ENCODE data around the gene APOL6. TPM values are rescaled to one million over a fixed set of nuclear protein-coding genes. Genes with fewer than 3 reads are reported as not detected.

APOL6 gene
- total and polyA plus RNA-seq, 2 donors (not counting 3 experiments of a cell fraction or from before 2014, with no cell fraction given): 0.33 to 3.0 TPM

- no peak overlapping the region for H3K4me3 ChIP-seq (replicated peaks in 1 of 3; ENCODE audit: insufficient read depth in 1 of 3, low read depth in 1 of 3, low read length in 3 of 3)
- intact Hi-C loops (cut with micrococcal nuclease): no loop called here
- H3K9me3 ChIP-seq (replicated peaks; ENCODE audit: control insufficient read depth, insufficient read depth, low read length): no peaks in the 10 kb centered on the region
- no peak overlapping the region for H3K4me2 ChIP-seq (ENCODE audit: insufficient read depth, low read length)
- H3K27me3 ChIP-seq (ENCODE audit: control insufficient read depth in 2 of 2, insufficient read depth in 2 of 2, low read length in 2 of 2): no peaks in the 10 kb centered on the region
- H3K9ac ChIP-seq (replicated peaks; ENCODE audit: extremely low read depth, insufficient read depth, low read length): no peak overlapping the region
- no peaks in the 10 kb centered on the region for H3K36me3 ChIP-seq (ENCODE audit: control insufficient read depth in 2 of 2, extremely low read depth in 1 of 2, insufficient read depth in 2 of 2, low read length in 2 of 2)
- TF ChIP-seq CTCF (IDR thresholded peaks at IDR 0.05; ENCODE audit: extremely low read depth in 1 of 2, insufficient read depth in 1 of 2, low read depth in 1 of 2, low read length in 2 of 2): peak; percentile 61 to 67
- TF ChIP-seq EZH2 (IDR thresholded peaks at IDR 0.05; ENCODE audit: borderline replicate concordance, low read depth, low read length, severe bottlenecking): no peak
- dilution Hi-C loops (cut with MboI; ENCODE audit: extremely low pct_ligation_motif_present, low sequenced_read_pairs): no loop called here
- no peaks in the 10 kb centered on the region for H3K9me1 ChIP-seq (replicated peaks; ENCODE audit: control insufficient read depth, extremely low read depth, insufficient read depth, low read length)
- ChIA-PET CTCF (interaction anchor here (1.0 to 2.7 kb wide), 9 partner anchors 12 to 434 kb away, joined by 3 to 17 read pairs (median 4); partner anchors contain the start of gene APOL6), POLR2A (no interaction called here)
- BruUV-seq (replicated peaks): no TSS peak
- FAIRE-seq (no peak), DNase-seq (ENCODE audit: low read depth, low spot score) (peak; percentile 23)
- H3K27ac ChIP-seq (ENCODE audit: insufficient read depth, low read depth, low read length): no peak overlapping the region
- H3K79me2 ChIP-seq (ENCODE audit: control insufficient read depth, insufficient read depth, low read length): no peaks in the 10 kb centered on the region
- no peak overlapping the region for H2AFZ ChIP-seq (ENCODE audit: low read depth, low read length)
- H3K4me1 ChIP-seq (ENCODE audit: control insufficient read depth, extremely low read depth, insufficient read depth, low read length): peaks cover 8% of the 10 kb centered on the region
- H4K20me1 ChIP-seq (replicated peaks; ENCODE audit: control insufficient read depth, extremely low read depth, insufficient read depth, low read length): no peaks in the 10 kb centered on the region
Measured at GRCh38 chr22:35631597-35631996, 16.6 kb upstream of the APOL6 start.

- Histone ChIP-seq H3K27ac (ENCODE audit: insufficient read depth, low read depth, low read length) (no peak overlapping the region), H3K27me3 (ENCODE audit: control insufficient read depth in 2 of 2, insufficient read depth in 2 of 2, low read length in 2 of 2) (peaks cover 2 to 3% of the 10 kb centered on the region in 2 experiments), H3K4me2 (ENCODE audit: insufficient read depth, low read length) (no peak overlapping the region), H3K4me1 (ENCODE audit: control insufficient read depth, extremely low read depth, insufficient read depth, low read length) (peaks cover 5% of the 10 kb centered on the region), H4K20me1 (replicated peaks; ENCODE audit: control insufficient read depth, extremely low read depth, insufficient read depth, low read length) (no peaks in the 10 kb centered on the region), H3K9me1 (replicated peaks; ENCODE audit: control insufficient read depth, extremely low read depth, insufficient read depth, low read length) (no peaks in the 10 kb centered on the region), H3K9me3 (replicated peaks; ENCODE audit: control insufficient read depth, insufficient read depth, low read length) (no peaks in the 10 kb centered on the region), H3K4me3 (replicated peaks in 1 of 3; ENCODE audit: insufficient read depth in 1 of 3, low read depth in 1 of 3, low read length in 3 of 3) (no peak overlapping the region), H3K79me2 (ENCODE audit: control insufficient read depth, insufficient read depth, low read length) (no peaks in the 10 kb centered on the region), H2AFZ (ENCODE audit: low read depth, low read length) (no peak overlapping the region), H3K36me3 (ENCODE audit: control insufficient read depth in 2 of 2, extremely low read depth in 1 of 2, insufficient read depth in 2 of 2, low read length in 2 of 2) (no peaks in the 10 kb centered on the region), H3K9ac (replicated peaks; ENCODE audit: extremely low read depth, insufficient read depth, low read length) (no peak overlapping the region)
- TF ChIP-seq MAX (IDR thresholded peaks at IDR 0.05; ENCODE audit: insufficient read depth, insufficient read length): no peak
- no peak for TF ChIP-seq FOS (IDR thresholded peaks at IDR 0.05; ENCODE audit: borderline replicate concordance, insufficient read depth, low read length)
- no peak for TF ChIP-seq CTCF (IDR thresholded peaks at IDR 0.05; ENCODE audit: extremely low read depth in 1 of 2, insufficient read depth in 1 of 2, low read depth in 1 of 2, low read length in 2 of 2)
- TF ChIP-seq POLR2AphosphoS5 (IDR thresholded peaks at IDR 0.05; ENCODE audit: insufficient read depth, low read depth, low read length): no peak
- TF ChIP-seq EZH2 (IDR thresholded peaks at IDR 0.05; ENCODE audit: borderline replicate concordance, low read depth, low read length, severe bottlenecking): no peak
- no peak for TF ChIP-seq POLR2A (IDR thresholded peaks at IDR 0.05; ENCODE audit: low read depth, low read length)
- no peak for TF ChIP-seq MYC (IDR thresholded peaks at IDR 0.05; ENCODE audit: low read depth, low read length)
- TF ChIP-seq GATA2 (IDR thresholded peaks at IDR 0.05; ENCODE audit: insufficient read depth, insufficient read length, low read depth, low read length): no peak
- TF ChIP-seq JUN (IDR thresholded peaks at IDR 0.05; ENCODE audit: borderline replicate concordance, insufficient read depth, insufficient read length, low read depth): no peak
- CTCF ChIA-PET: interaction anchor here (2.0 kb wide), 1 partner anchor 203 kb away, joined by 4 read pairs; no protein-coding TSS in a partner anchor
- dilution Hi-C loops (cut with MboI; ENCODE audit: extremely low pct_ligation_motif_present, low sequenced_read_pairs) (no loop called here), intact Hi-C loops (cut with micrococcal nuclease) (no loop called here)
- BruUV-seq (replicated peaks): no TSS peak
- DNase-seq (ENCODE audit: low read depth, low spot score): no peak
- FAIRE-seq: no peak
- POLR2A ChIA-PET: no interaction called here
Measured at GRCh38 chr22:35632935-35633334, 15.3 kb upstream of the APOL6 start.
